ENCODE results near the gene MYOCOS.

GRCh38 chr1:171628225-171628624, 6.2 kb downstream of the MYOCOS start:
- TF ChIP-seq POLR2A (IDR thresholded peaks at IDR 0.05) (no peak), POLR2AphosphoS5 (IDR thresholded peaks at IDR 0.05) (no peak), EP300 (IDR thresholded peaks at IDR 0.05) (no peak)
